KMS-11 (cell line): ENCODE data around the gene CHMP4A.

Source experiments
- H2AFZ ChIP-seq: fragments of 200-600 bp; sonication (generic); 2 replicates; pipeline ENCODE4 v1.6.1; 2016; ENCODE audit warnings: antibody characterized with exemption, mixed run types, low read depth
- H3K27ac ChIP-seq: fragments of 200-600 bp; sonication (generic); 2 replicates; pipeline ENCODE4 v1.6.1; 2016; ENCODE audit warnings: mild to moderate bottlenecking, mixed run types
- H3K27me3 ChIP-seq: fragments of 200-600 bp; sonication (generic); 2 replicates; pipeline ENCODE4 v1.6.1; 2017; ENCODE audit warnings: mild to moderate bottlenecking, low read depth, mixed run types, moderate library complexity; ENCODE audit not compliant: insufficient read depth
- H3K36me3 ChIP-seq: fragments of 200-600 bp; sonication (generic); 2 replicates; pipeline ENCODE4 v1.6.1; 2017; ENCODE audit warnings: mild to moderate bottlenecking, mixed run types; ENCODE audit not compliant: insufficient read depth
- H3K4me1 ChIP-seq: fragments of 200-600 bp; sonication (generic); 2 replicates; pipeline ENCODE4 v1.6.1; 2016; ENCODE audit warnings: mild to moderate bottlenecking, low read depth, mixed run types; ENCODE audit not compliant: poor library complexity, severe bottlenecking
- H3K4me2 ChIP-seq: fragments of 200-600 bp; sonication (generic); 2 replicates; pipeline ENCODE4 v1.7.0; 2016; ENCODE audit warnings: mild to moderate bottlenecking, mixed run types
- H3K4me3 ChIP-seq: fragments of 200-600 bp; sonication (generic); IDR thresholded peaks from 2 replicates; pipeline ENCODE4 v1.6.1; 2017; ENCODE audit warnings: low read depth, low read length, mixed read lengths; ENCODE audit not compliant: insufficient read depth
- H3K79me2 ChIP-seq: fragments of 200-600 bp; sonication (generic); 2 replicates; pipeline ENCODE4 v1.6.1; 2016; ENCODE audit warnings: low read depth, mixed run types; ENCODE audit not compliant: insufficient read depth
- H3K9ac ChIP-seq: fragments of 200-600 bp; sonication (generic); 2 replicates; pipeline ENCODE4 v1.6.1; 2016; ENCODE audit warnings: mild to moderate bottlenecking, mixed run types
- H4K20me1 ChIP-seq: fragments of 200-600 bp; sonication (generic); 2 replicates; pipeline ENCODE4 v1.6.1; 2016; ENCODE audit warnings: mild to moderate bottlenecking, mixed run types; ENCODE audit not compliant: insufficient read depth
- CTCF ChIP-seq: fragments of 200-600 bp; sonication (generic); conservative IDR thresholded peaks from 2 replicates; pipeline ENCODE4 v1.6.1; 2017; ENCODE audit warnings: low read depth, mild to moderate bottlenecking, antibody characterized with exemption, low read length, moderate library complexity, mixed read lengths

Gene CHMP4A

GRCh38 chr14:24260026-24260779, 46.9 kb upstream of the CHMP4A start:
- no peaks in the 10 kb centered on the region for H3K79me2 ChIP-seq
- no peak overlapping the region for H3K4me2 ChIP-seq
- H3K27ac ChIP-seq = no peak overlapping the region
- no peaks in the 10 kb centered on the region for H4K20me1 ChIP-seq
- H3K36me3 ChIP-seq = no peaks in the 10 kb centered on the region
- H3K4me3 ChIP-seq = no peak overlapping the region
- H3K9ac ChIP-seq = no peak overlapping the region
- H3K4me1 ChIP-seq = no peaks in the 10 kb centered on the region
- H3K27me3 ChIP-seq = no peaks in the 10 kb centered on the region
- no peak for TF ChIP-seq CTCF
- no peak overlapping the region for H2AFZ ChIP-seq

GRCh38 chr14:24259282-24260025, 46.2 kb upstream of the CHMP4A start:
- Histone ChIP-seq H3K4me2 (no peak overlapping the region), H2AFZ (no peak overlapping the region)

DNA sequence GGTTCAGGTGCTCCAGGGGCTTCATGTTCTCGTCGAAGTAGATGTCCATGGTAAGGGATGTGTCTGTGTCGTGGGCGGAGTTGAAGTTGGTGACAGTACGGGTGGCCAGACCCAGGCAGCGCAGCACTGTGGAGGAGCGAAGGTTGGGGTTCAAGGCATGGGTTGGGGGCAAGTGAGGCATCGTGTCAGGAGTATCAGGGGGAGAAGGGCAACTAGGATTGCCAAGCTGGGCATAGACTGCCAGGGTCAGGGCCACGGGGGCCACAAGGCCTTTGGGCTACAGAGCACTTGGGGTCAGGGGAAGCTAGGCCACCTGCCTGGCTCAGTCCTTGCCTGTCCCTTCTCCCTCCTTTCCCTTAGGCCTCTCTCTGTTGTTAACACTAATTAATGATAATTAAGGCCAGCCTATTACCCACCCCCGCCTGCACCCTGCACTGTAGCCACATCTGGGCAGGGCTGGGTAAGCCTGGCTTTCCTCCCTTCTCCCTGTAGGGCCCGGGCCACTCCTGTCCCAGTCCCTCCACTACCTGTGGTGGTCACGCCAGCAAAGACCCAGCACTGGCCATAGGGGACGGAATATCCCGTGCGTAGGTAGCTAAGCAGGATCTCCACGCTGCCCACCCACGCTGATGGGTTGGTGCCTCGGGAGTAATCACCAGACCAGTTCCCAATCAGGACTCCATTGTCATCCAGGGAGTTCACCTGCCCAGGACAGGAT, 45.4 kb upstream of the CHMP4A start:
- no peak for TF ChIP-seq CTCF
- Histone ChIP-seq H3K4me1 (no peaks in the 10 kb centered on the region), H3K79me2 (no peaks in the 10 kb centered on the region), H3K27ac (no peak overlapping the region), H3K27me3 (no peaks in the 10 kb centered on the region), H3K9ac (no peak overlapping the region), H2AFZ (no peak overlapping the region), H3K4me3 (no peak overlapping the region), H3K36me3 (no peaks in the 10 kb centered on the region), H4K20me1 (no peaks in the 10 kb centered on the region), H3K4me2 (no peak overlapping the region)

More at GRCh38 chr14:24259282-24260025, 46.2 kb upstream of the CHMP4A start:
- H3K9ac ChIP-seq = no peak overlapping the region
- no peak overlapping the region for H3K27ac ChIP-seq
- no peak overlapping the region for H3K4me3 ChIP-seq
- H3K79me2 ChIP-seq = no peaks in the 10 kb centered on the region
- no peaks in the 10 kb centered on the region for H3K36me3 ChIP-seq
- TF ChIP-seq CTCF = no peak
- H3K4me1 ChIP-seq = no peaks in the 10 kb centered on the region
- no peaks in the 10 kb centered on the region for H4K20me1 ChIP-seq
- no peaks in the 10 kb centered on the region for H3K27me3 ChIP-seq

- Histone ChIP-seq H3K4me1 (no peaks in the 10 kb centered on the region), H3K27ac (no peak overlapping the region), H3K79me2 (no peaks in the 10 kb centered on the region), H3K36me3 (no peaks in the 10 kb centered on the region), H2AFZ (no peak overlapping the region), H3K4me3 (no peak overlapping the region), H3K9ac (no peak overlapping the region), H3K27me3 (no peaks in the 10 kb centered on the region), H4K20me1 (no peaks in the 10 kb centered on the region), H3K4me2 (no peak overlapping the region)
- no peak for TF ChIP-seq CTCF
These were observed 44.8 kb upstream of the CHMP4A start for GRCh38 chr14:24258119-24258518.
